Measurements from ENCODE around the gene PLA2G4B. TPM values are rescaled to one million over a fixed set of nuclear protein-coding genes. Genes with fewer than 3 reads are reported as not detected.
A peak's percentile ranks its signal among the peaks of the same experiment; 100 is the strongest.

The PLA2G4B gene
- total RNA-seq, 3 donors from 2014 or later (not counting 1 experiment from before 2014, with no cell fraction given) = 15.2 to 17.5 (median 17.4) TPM

DNA sequence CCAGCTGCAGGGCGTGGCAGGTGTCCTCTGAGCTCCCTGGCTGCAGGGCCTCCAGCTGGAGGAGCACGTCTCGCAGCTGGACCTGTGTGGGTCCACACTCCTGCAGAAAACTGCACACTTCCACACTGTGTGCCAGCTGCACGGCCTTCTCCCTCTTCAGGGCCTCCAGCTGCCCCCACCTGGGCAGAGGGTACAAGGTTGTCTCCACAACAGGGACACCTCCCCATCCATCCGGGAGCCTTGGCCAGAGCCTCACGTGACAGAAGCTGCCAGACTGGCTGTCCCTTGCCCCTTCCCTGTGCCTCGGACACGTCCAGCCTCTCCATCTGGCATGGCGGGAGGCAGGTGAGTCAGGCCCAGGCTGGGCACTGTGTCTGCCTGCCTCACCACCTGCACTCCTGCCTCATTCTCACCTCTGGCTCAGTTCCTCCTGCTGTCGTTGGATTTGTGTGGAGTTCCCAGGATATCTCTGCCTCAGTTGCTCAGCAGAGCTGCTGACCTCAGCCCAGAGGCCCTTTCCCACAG is 40.7 kb downstream of the PLA2G4B start:
- DNase-seq = no peak
- TF ChIP-seq CTCF (IDR thresholded peaks at IDR 0.05) = no peak
- no peak for ATAC-seq
- Mint-ChIP-seq H3K4me3 (no peak overlapping the region), H3K27ac (no peak overlapping the region), H3K9me3 (no peaks in the 10 kb centered on the region), H3K4me1 (peaks cover 6 to 11% of the 10 kb centered on the region in 2 donors), H3K36me3 (no peaks in the 10 kb centered on the region), H3K27me3 (ENCODE audit: low read depth in 2 of 2) (peaks cover 10 to 13% of the 10 kb centered on the region in 2 donors)
- H3K27ac ChIP-seq (ENCODE audit: low read length) = no peak overlapping the region
- no peaks in the 10 kb centered on the region for H3K9me3 ChIP-seq (ENCODE audit: control insufficient read depth, insufficient read depth, low read length)
- no peaks in the 10 kb centered on the region for H3K36me3 ChIP-seq (ENCODE audit: control insufficient read depth, insufficient read depth, low read length)
- H3K4me1 ChIP-seq (ENCODE audit: control insufficient read depth, insufficient read depth, low read length) = peaks cover 12% of the 10 kb centered on the region
- 91% methylated on average over 10 of the region's 10 CpGs for WGBS (ENCODE audit: insufficient coverage)
- no peaks in the 10 kb centered on the region for H3K27me3 ChIP-seq (ENCODE audit: control insufficient read depth, insufficient read depth, low read length)
- no peak overlapping the region for H3K4me3 ChIP-seq (ENCODE audit: low read length)
- intact Hi-C loops (cut with micrococcal nuclease) = no loop called here

DNA sequence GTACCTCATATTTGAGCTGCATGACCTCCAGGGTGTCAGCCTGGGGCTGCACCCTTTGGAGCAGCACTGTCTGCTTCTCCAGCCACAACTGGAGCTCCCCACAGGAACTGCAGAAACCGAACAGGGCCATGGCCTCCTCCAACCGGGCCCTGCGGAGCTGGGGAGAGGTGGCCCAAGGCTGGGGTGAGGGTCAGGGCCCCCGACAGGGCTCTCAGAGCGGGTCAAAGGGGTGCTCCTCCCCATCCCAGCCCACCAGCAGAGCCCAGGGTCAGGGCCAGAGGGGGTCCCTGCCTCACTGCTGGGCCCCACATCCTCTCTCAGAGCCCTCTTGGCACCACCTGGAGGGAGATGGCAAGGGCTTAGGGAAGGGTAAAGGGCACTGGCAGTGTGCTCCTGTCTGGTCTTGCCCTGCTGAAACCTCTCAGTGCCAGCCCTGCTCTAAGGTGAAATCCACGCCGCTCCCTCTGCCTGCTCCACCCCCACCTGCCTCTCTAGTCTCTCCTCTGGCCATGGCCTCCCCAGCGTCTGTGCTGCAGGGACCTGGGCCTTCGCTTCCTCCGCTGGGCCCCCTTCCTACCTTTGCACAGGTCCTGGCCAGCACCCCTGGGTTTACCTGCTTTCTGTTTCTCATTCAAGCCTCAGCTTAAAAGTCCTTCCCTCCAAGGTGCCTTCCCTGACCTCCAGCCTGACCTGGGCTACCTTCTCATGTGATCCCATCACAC is 41.7 kb downstream of the PLA2G4B start:
- Mint-ChIP-seq H3K36me3 (no peaks in the 10 kb centered on the region), H3K4me1 (peaks cover 7 to 11% of the 10 kb centered on the region in 2 donors), H3K9me3 (no peaks in the 10 kb centered on the region), H3K4me3 (no peak overlapping the region), H3K27me3 (ENCODE audit: low read depth in 2 of 2) (peaks cover 10 to 13% of the 10 kb centered on the region in 2 donors), H3K27ac (peak overlapping the region in 1 of 2 donors; percentile 53)
- TF ChIP-seq CTCF (IDR thresholded peaks at IDR 0.05) = no peak
- H3K27me3 ChIP-seq (ENCODE audit: control insufficient read depth, insufficient read depth, low read length) = no peaks in the 10 kb centered on the region
- intact Hi-C loops (cut with micrococcal nuclease) = no loop called here
- H3K27ac ChIP-seq (ENCODE audit: low read length) = no peak overlapping the region
- ATAC-seq (no peak), DNase-seq (no peak)
- no peak overlapping the region for H3K4me3 ChIP-seq (ENCODE audit: low read length)
- H3K9me3 ChIP-seq (ENCODE audit: control insufficient read depth, insufficient read depth, low read length) = no peaks in the 10 kb centered on the region
- H3K4me1 ChIP-seq (ENCODE audit: control insufficient read depth, insufficient read depth, low read length) = peaks cover 12% of the 10 kb centered on the region
- WGBS (ENCODE audit: insufficient coverage) = 94% methylated on average over 10 of the region's 10 CpGs
- H3K36me3 ChIP-seq (ENCODE audit: control insufficient read depth, insufficient read depth, low read length) = no peaks in the 10 kb centered on the region

DNA sequence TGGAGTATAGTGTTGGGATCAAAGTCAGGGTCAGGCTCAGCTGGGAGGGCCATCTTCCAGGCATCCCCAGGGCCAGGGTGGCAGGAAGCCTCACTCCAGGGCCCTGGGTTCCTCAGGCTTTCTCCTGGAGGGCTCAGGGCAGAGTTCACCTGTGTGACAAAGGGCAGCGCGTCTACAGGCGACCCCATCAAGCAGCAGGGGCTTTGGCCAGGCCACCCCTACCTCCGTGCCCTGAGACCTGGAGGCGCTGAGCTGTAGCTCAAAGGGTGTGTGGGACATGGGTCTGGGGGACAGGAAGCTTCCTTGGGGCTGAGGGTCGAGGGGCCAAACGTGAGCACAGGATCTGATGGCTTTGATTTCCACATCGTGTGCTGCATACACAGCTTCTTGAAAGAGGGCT is 42.4 kb downstream of the PLA2G4B start:
- no peaks in the 10 kb centered on the region for H3K36me3 ChIP-seq (ENCODE audit: control insufficient read depth, insufficient read depth, low read length)
- H3K4me1 ChIP-seq (ENCODE audit: control insufficient read depth, insufficient read depth, low read length) = peaks cover 12% of the 10 kb centered on the region
- peak overlapping the region in 1 of 2 donors; percentile 53 for H3K27ac Mint-ChIP-seq
- H3K4me1 Mint-ChIP-seq = peaks cover 10 to 15% of the 10 kb centered on the region in 2 donors
- peaks cover 10 to 13% of the 10 kb centered on the region in 2 donors for H3K27me3 Mint-ChIP-seq (ENCODE audit: low read depth in 2 of 2)
- H3K27me3 ChIP-seq (ENCODE audit: control insufficient read depth, insufficient read depth, low read length) = no peaks in the 10 kb centered on the region
- DNase-seq = no peak
- intact Hi-C loops (cut with micrococcal nuclease) = no loop called here
- no peak overlapping the region for H3K27ac ChIP-seq (ENCODE audit: low read length)
- no peaks in the 10 kb centered on the region for H3K9me3 Mint-ChIP-seq
- H3K9me3 ChIP-seq (ENCODE audit: control insufficient read depth, insufficient read depth, low read length) = no peaks in the 10 kb centered on the region
- no peak for TF ChIP-seq CTCF (IDR thresholded peaks at IDR 0.05)
- no peaks in the 10 kb centered on the region for H3K36me3 Mint-ChIP-seq
- no peak overlapping the region for H3K4me3 ChIP-seq (ENCODE audit: low read length)
- WGBS (ENCODE audit: insufficient coverage) = 94% methylated on average over 8 of the region's 8 CpGs
- ATAC-seq = no peak
- H3K4me3 Mint-ChIP-seq = peak overlapping the region; percentile 72
